IPS-20b (cell line): ENCODE data around the gene DNAJB14.
A peak's percentile ranks its signal among the peaks of the same experiment; 100 is the strongest.

Experiments
- H3K27ac ChIP-seq: one replicate; pipeline ENCODE4 v1.5.1; 2013; ENCODE audit warnings: low read length
- H3K27me3 ChIP-seq: 2 replicates; pipeline ENCODE4 v1.6.1; 2013; ENCODE audit warnings: mild to moderate bottlenecking, low read length, inconsistent platforms; ENCODE audit not compliant: insufficient read depth
- H3K36me3 ChIP-seq: 2 replicates; pipeline ENCODE4 v1.6.1; 2013; ENCODE audit warnings: low read depth, mild to moderate bottlenecking, inconsistent platforms, low read length, moderate library complexity; ENCODE audit not compliant: insufficient read depth
- H3K4me1 ChIP-seq: 2 replicates; pipeline ENCODE4 v1.6.1; 2013; ENCODE audit warnings: mild to moderate bottlenecking, control low read depth, inconsistent platforms, low read length, moderate library complexity; ENCODE audit not compliant: insufficient read depth
- H3K4me3 ChIP-seq: 2 replicates; pipeline ENCODE4 v1.5.1; 2013; ENCODE audit warnings: mild to moderate bottlenecking, low read length, inconsistent platforms
- H3K9ac ChIP-seq: 2 replicates; pipeline ENCODE4 v1.6.1; 2013; ENCODE audit warnings: low read depth, mild to moderate bottlenecking, inconsistent platforms, low read length, moderate library complexity
- H3K9me3 ChIP-seq: 2 replicates; pipeline ENCODE4 v1.6.1; 2013; ENCODE audit warnings: mild to moderate bottlenecking, low read depth, low read length, inconsistent platforms; ENCODE audit not compliant: insufficient read depth

The DNAJB14 gene

GRCh38 chr4:99887837-99888236 lies 58.6 kb downstream of the DNAJB14 start:
- H3K4me3 ChIP-seq = no peak overlapping the region
- H3K27ac ChIP-seq = no peak overlapping the region
- H3K27me3 ChIP-seq = no peaks in the 10 kb centered on the region
- peaks cover 19% of the 10 kb centered on the region for H3K36me3 ChIP-seq
- no peak overlapping the region for H3K9ac ChIP-seq
- H3K4me1 ChIP-seq = no peaks in the 10 kb centered on the region
- no peaks in the 10 kb centered on the region for H3K9me3 ChIP-seq

- peaks cover 30% of the 10 kb centered on the region for H3K36me3 ChIP-seq
Observed at GRCh38 chr4:99886146-99886545, 60.3 kb downstream of the DNAJB14 start.

GRCh38 chr4:99885687-99886086 lies 60.7 kb downstream of the DNAJB14 start:
- Histone ChIP-seq H3K4me1 (no peaks in the 10 kb centered on the region), H3K9me3 (no peaks in the 10 kb centered on the region), H3K9ac (no peak overlapping the region), H3K36me3 (peaks cover 34% of the 10 kb centered on the region), H3K27me3 (no peaks in the 10 kb centered on the region), H3K4me3 (no peak overlapping the region), H3K27ac (no peak overlapping the region)

More at GRCh38 chr4:99886146-99886545, 60.3 kb downstream of the DNAJB14 start:
- Histone ChIP-seq H3K27me3 (no peaks in the 10 kb centered on the region), H3K4me1 (no peaks in the 10 kb centered on the region), H3K4me3 (no peak overlapping the region), H3K9ac (no peak overlapping the region), H3K9me3 (no peaks in the 10 kb centered on the region), H3K27ac (no peak overlapping the region)

- H3K4me1 ChIP-seq = no peaks in the 10 kb centered on the region
- no peaks in the 10 kb centered on the region for H3K9me3 ChIP-seq
- no peak overlapping the region for H3K9ac ChIP-seq
- H3K4me3 ChIP-seq = no peak overlapping the region
- no peaks in the 10 kb centered on the region for H3K27me3 ChIP-seq
- H3K27ac ChIP-seq = no peak overlapping the region
- peaks cover 39% of the 10 kb centered on the region for H3K36me3 ChIP-seq
Observed at GRCh38 chr4:99885063-99885664, 61.3 kb downstream of the DNAJB14 start.

GRCh38 chr4:99879458-99879857 lies 67.0 kb downstream of the DNAJB14 start:
- H3K4me3 ChIP-seq = no peak overlapping the region

GRCh38 chr4:99878604-99879003 lies 67.8 kb downstream of the DNAJB14 start:
- no peaks in the 10 kb centered on the region for H3K4me1 ChIP-seq
- H3K27me3 ChIP-seq = no peaks in the 10 kb centered on the region
- no peak overlapping the region for H3K4me3 ChIP-seq
- no peaks in the 10 kb centered on the region for H3K9me3 ChIP-seq
- no peak overlapping the region for H3K9ac ChIP-seq
- H3K27ac ChIP-seq = no peak overlapping the region
- peaks cover 42% of the 10 kb centered on the region for H3K36me3 ChIP-seq

More at GRCh38 chr4:99879458-99879857, 67.0 kb downstream of the DNAJB14 start:
- Histone ChIP-seq H3K36me3 (peaks cover 47% of the 10 kb centered on the region), H3K27ac (no peak overlapping the region), H3K27me3 (no peaks in the 10 kb centered on the region), H3K4me1 (no peaks in the 10 kb centered on the region), H3K9ac (no peak overlapping the region), H3K9me3 (no peaks in the 10 kb centered on the region)

GRCh38 chr4:99876946-99877345 lies 69.5 kb downstream of the DNAJB14 start:
- Histone ChIP-seq H3K9ac (no peak overlapping the region), H3K4me3 (no peak overlapping the region), H3K27me3 (no peaks in the 10 kb centered on the region), H3K27ac (no peak overlapping the region), H3K4me1 (no peaks in the 10 kb centered on the region), H3K9me3 (no peaks in the 10 kb centered on the region), H3K36me3 (peaks cover 32% of the 10 kb centered on the region)

- Histone ChIP-seq H3K9ac (no peak overlapping the region), H3K9me3 (no peaks in the 10 kb centered on the region), H3K27ac (no peak overlapping the region), H3K27me3 (no peaks in the 10 kb centered on the region), H3K4me1 (no peaks in the 10 kb centered on the region), H3K4me3 (no peak overlapping the region), H3K36me3 (peaks cover 15% of the 10 kb centered on the region)
Observed at GRCh38 chr4:99875071-99875470, 71.3 kb downstream of the DNAJB14 start.

GRCh38 chr4:99872570-99872969 lies 73.8 kb downstream of the DNAJB14 start:
- H3K9me3 ChIP-seq = no peaks in the 10 kb centered on the region
- no peak overlapping the region for H3K9ac ChIP-seq
- no peak overlapping the region for H3K27ac ChIP-seq
- H3K36me3 ChIP-seq = no peaks in the 10 kb centered on the region
- H3K4me1 ChIP-seq = peaks cover 8% of the 10 kb centered on the region
- H3K27me3 ChIP-seq = no peaks in the 10 kb centered on the region
- H3K4me3 ChIP-seq = no peak overlapping the region

GRCh38 chr4:99868126-99868596 lies 78.3 kb downstream of the DNAJB14 start:
- Histone ChIP-seq H3K4me1 (peaks cover 8% of the 10 kb centered on the region), H3K9ac (0 out of 2 replicates have a peak overlapping the region, but pooled peaks have one; percentile 1), H3K4me3 (no peak overlapping the region), H3K27ac (no peak overlapping the region), H3K9me3 (no peaks in the 10 kb centered on the region), H3K36me3 (no peaks in the 10 kb centered on the region), H3K27me3 (no peaks in the 10 kb centered on the region)

- H3K4me3 ChIP-seq = no peak overlapping the region
Observed at GRCh38 chr4:99863804-99864203, 82.6 kb downstream of the DNAJB14 start.

GRCh38 chr4:99861120-99861905 lies 85.1 kb downstream of the DNAJB14 start:
- no peak overlapping the region for H3K27ac ChIP-seq
- H3K27me3 ChIP-seq = no peaks in the 10 kb centered on the region
- no peaks in the 10 kb centered on the region for H3K36me3 ChIP-seq
- H3K4me1 ChIP-seq = no peaks in the 10 kb centered on the region; the same call in 1 of the 2 replicates
- no peaks in the 10 kb centered on the region for H3K9me3 ChIP-seq
- H3K9ac ChIP-seq = no peak overlapping the region
- H3K4me3 ChIP-seq = no peak overlapping the region

More at GRCh38 chr4:99863804-99864203, 82.6 kb downstream of the DNAJB14 start:
- H3K36me3 ChIP-seq = no peaks in the 10 kb centered on the region
- H3K9ac ChIP-seq = no peak overlapping the region
- H3K9me3 ChIP-seq = no peaks in the 10 kb centered on the region
- peaks cover 8% of the 10 kb centered on the region for H3K4me1 ChIP-seq
- H3K27me3 ChIP-seq = no peaks in the 10 kb centered on the region
- no peak overlapping the region for H3K27ac ChIP-seq
